Activated T-helper 1 cell treated with anti-CD3 and anti-CD28 coated beads, Interleukin-2, amount 50 U/mL, for 16 hours (primary cell): ENCODE measurements around the gene PIP5K1A.
"Not testable (repeated sequence)": the region's sequence is repeated elsewhere in the genome, so short reads cannot be mapped to it uniquely, and the experiment has no call there.

Experiments
- DNase-seq, 2 donors: peaks; one replicate each; pipeline ENCODE4 v3.0.0-alpha.2; 2020; ENCODE audit warnings: low read depth in 1 of 2, low spot score in 1 of 2

Gene PIP5K1A

GRCh38 chr1:151254217-151255213 is 56.2 kb downstream of the PIP5K1A start, which contains the start of gene PSMD4:
TSS of gene PSMD4 (plus strand) at chr1:151254734. CDS start at chr1:151254783, 49 bp downstream.
- peak; percentile 82 to 86 for DNase-seq

GRCh38 chr1:151255381-151255780 is 57.0 kb downstream of the PIP5K1A start:
- DNase-seq, result no peak

- no peak for DNase-seq
These were observed 61.0 kb downstream of the PIP5K1A start for GRCh38 chr1:151259351-151259750.

- no peak for DNase-seq
These were observed 67.3 kb downstream of the PIP5K1A start for GRCh38 chr1:151265446-151266236.

GRCh38 chr1:151266315-151266714 is 68.0 kb downstream of the PIP5K1A start:
- DNase-seq, result no peak

GRCh38 chr1:151266821-151267220 is 68.5 kb downstream of the PIP5K1A start:
- no peak for DNase-seq

- no peak for DNase-seq
These were observed 69.4 kb downstream of the PIP5K1A start for GRCh38 chr1:151267760-151268159.

GRCh38 chr1:151273924-151274466 is 75.6 kb downstream of the PIP5K1A start:
- DNase-seq, result no peak

GRCh38 chr1:151275341-151275740 is 77.0 kb downstream of the PIP5K1A start:
- not testable (repeated sequence) for DNase-seq

- DNase-seq, result no peak
These were observed 78.9 kb downstream of the PIP5K1A start for GRCh38 chr1:151277249-151277648.

GRCh38 chr1:151281225-151281968 is 83.0 kb downstream of the PIP5K1A start:
- peak; percentile 87 to 95 for DNase-seq

- DNase-seq, result peak; percentile 96 to 97
These were observed 83.9 kb downstream of the PIP5K1A start, which contains the start of gene ZNF687 for GRCh38 chr1:151281969-151282882. TSS of gene ZNF687 (plus strand) at chr1:151282299. CDS start at chr1:151286292, 3,993 bp downstream.

- peak in 1 of 2 donors; percentile 9 for DNase-seq
These were observed 84.8 kb downstream of the PIP5K1A start for GRCh38 chr1:151282883-151283725.

- no peak for DNase-seq
These were observed 85.7 kb downstream of the PIP5K1A start for GRCh38 chr1:151284013-151284577.

- no peak for DNase-seq
These were observed 88.4 kb downstream of the PIP5K1A start for GRCh38 chr1:151286619-151287340.

GRCh38 chr1:151287341-151287699 is 89.0 kb downstream of the PIP5K1A start:
- no peak for DNase-seq

GRCh38 chr1:151287767-151288500 is 89.6 kb downstream of the PIP5K1A start:
- DNase-seq, result no peak
